ENCODE results near the gene PLEKHG1. TPM values are rescaled to one million over a fixed set of nuclear protein-coding genes. Genes with fewer than 3 reads are reported as not detected.

Gene PLEKHG1
- total RNA-seq (2014; rRNA removed; shearing (Covaris generic)), result 0.08 TPM in 1 of 2 replicates, not detected in the other

DNA sequence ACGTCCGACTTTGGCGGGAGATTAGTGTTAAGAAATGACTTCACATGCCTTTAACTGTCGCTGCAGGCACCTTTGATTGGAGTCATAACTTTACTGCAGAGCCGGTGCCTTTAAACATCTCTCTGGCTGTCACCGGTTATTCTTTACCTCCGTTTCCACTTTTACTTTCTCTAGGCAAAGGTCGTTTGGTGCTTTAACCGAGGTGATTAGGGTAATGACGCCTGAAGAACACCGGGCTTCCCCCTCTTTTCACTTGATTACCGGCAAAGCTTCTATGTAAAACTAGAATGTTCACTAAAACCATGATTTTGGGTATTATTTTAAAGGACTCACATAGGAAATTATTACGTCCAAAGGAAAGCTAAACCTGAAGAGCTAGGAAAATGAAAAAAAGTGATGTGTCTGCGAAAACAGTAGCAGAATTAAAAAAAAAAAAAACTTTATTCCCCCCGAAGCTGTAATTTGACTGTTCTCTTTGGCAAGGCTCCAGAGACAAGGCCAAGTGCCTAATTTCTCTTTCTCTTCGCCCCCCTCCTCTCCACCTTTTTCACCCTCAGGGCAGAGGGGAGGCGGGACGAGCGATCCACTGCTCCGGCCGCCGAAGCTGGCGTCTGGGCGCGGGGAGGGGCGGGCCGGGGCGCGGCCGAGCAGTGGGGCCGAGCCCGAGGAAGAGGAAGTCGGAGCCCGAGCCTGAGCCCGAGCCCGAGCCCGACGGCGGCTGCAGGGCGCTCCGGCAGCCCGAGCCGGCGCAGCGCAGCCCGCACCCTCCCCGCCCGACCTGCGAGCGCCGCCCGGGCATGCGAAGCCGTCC is at the start of gene PLEKHG1:
TSS of gene PLEKHG1 (plus strand) at position 687 of the 811 bp plus-strand sequence. CDS start 133,797 bp downstream, outside the sequence.
- Histone ChIP-seq H3K27ac (no peak within 1 kb of the TSS), H3K9me3 (replicated peaks) (no peaks in the 10 kb centered on the region), H3K27me3 (replicated peaks) (peaks cover 63% of the 10 kb centered on the region), H3K4me1 (replicated peaks) (peaks cover 15% of the 10 kb centered on the region), H3K36me3 (no peaks in the 10 kb centered on the region), H3K4me3 (peak within 1 kb of the TSS; percentile 36)
- peak; percentile 8 to 51 for DNase-seq (ENCODE audit: low read depth in 1 of 2, low spot score in 2 of 2)

DNA sequence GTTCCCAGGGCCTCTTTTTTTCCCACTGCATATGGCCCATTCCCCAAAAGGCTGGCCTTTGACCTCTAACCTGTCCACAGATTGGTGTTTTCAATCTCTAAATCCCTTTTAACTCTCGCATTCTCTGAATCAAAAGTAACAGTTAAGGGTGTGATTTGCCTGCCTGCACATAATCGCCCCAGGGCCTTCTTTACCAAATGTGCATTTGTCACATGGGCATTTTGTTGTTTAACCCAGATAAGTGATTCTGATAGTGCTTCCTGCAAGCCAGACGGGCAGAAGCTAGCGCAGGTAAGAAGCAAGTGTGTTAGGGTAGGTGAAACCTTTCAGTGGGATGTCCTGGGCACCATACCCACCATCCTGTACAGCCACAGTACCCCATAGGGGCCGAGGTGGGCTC is 49.4 kb upstream of the PLEKHG1 start:
- no peak overlapping the region for H3K27ac ChIP-seq

DNA sequence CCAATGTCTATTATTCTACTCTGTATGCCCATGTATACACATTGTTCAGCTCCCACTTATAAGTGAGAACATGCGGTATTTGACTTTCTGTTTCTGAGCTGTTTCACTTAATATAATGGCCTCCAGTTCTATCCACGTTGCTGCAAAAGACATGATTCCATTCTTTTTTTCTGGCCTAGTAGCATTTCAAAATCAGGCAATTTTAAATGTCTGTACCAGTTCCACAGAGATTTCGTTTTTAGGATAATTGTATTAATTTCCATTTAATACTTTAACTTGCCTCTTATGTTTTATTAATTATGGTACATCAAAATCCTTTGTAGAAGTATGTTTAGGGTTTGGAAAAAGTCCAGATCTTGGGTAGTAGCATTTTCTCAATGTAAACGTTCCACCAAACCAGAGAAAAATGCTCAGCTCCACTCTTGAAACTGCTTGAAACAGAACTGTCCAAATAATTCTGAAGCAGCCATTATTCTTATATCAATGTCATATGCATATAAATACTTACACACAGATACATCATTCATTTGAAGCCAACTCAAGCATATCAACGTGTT is 42.6 kb upstream of the PLEKHG1 start:
- Histone ChIP-seq H3K4me3 (no peak overlapping the region), H3K36me3 (no peaks in the 10 kb centered on the region), H3K9me3 (replicated peaks) (no peaks in the 10 kb centered on the region), H3K27me3 (replicated peaks) (no peaks in the 10 kb centered on the region), H3K27ac (no peak overlapping the region), H3K4me1 (replicated peaks) (no peaks in the 10 kb centered on the region)
- DNase-seq (ENCODE audit: low read depth in 1 of 2, low spot score in 2 of 2), result no peak

More for the DNA sequence above, 49.4 kb upstream of the PLEKHG1 start:
- Histone ChIP-seq H3K27me3 (replicated peaks) (no peaks in the 10 kb centered on the region; the same call in 1 of the 2 replicates), H3K4me1 (replicated peaks) (no peaks in the 10 kb centered on the region), H3K4me3 (no peak overlapping the region), H3K9me3 (replicated peaks) (no peaks in the 10 kb centered on the region), H3K36me3 (no peaks in the 10 kb centered on the region)
- DNase-seq (ENCODE audit: low read depth in 1 of 2, low spot score in 2 of 2), result no peak

DNA sequence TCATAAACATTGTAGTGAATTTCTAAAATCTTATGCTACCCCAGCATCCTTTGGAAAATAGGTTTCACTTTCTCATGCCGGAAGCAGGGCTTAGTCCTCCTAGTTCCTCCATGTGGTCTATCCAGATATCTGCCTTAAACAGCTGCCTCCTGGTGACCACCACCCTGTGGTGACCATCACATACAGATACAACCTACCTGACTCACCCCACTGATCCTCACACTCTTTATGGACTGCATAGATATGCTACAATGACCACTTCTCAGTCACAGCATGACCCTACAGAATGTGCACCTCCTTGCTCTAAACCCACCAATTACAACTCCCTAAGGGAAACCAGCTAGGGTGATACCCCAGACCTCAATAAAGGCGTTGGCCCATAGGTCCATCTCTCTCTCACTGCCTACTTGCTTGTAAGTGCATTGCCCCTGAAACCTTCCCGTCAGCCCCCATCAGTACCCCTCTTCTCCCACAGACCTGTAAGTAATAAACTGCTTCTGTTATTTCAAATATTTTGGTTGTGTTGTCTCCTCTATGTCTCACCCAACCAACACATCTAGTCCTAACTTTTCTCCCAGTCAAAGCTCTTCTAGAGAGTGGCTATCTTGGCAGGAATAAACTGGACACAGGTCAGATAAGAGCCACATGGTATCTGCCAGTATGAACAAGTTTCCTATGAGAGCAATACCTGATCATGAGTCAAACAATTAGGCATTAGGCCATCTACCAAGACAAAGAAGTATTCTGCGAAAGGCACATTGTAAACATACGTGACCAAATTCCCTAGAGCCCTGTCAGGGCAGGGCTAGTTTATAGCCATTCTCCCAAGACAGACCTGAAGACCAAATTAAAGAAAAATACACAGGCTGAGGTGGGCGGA is 39.4 kb upstream of the PLEKHG1 start:
- Histone ChIP-seq H3K27ac (no peak overlapping the region), H3K36me3 (no peaks in the 10 kb centered on the region)
- no peak for DNase-seq (ENCODE audit: low read depth in 1 of 2, low spot score in 2 of 2)

DNA sequence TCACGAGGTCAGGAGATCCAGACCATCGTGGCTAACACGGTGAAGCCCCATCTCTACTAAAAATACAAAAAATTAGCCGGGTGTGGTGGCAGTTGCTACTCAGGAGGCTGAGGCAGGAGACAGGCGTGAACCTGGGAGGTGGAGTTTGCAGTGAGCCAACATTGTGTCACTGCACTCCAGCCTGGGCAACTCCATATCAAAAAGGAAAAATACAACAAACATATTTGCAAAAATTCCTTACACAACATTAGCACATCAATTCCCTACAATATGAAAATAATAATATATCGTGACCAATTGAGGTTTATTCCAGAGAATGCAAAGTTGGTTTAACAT is 38.8 kb upstream of the PLEKHG1 start:
- DNase-seq (ENCODE audit: low read depth in 1 of 2, low spot score in 2 of 2), result no peak
- H3K4me1 ChIP-seq (replicated peaks), result no peaks in the 10 kb centered on the region
- H3K27ac ChIP-seq, result no peak overlapping the region
- no peak overlapping the region for H3K4me3 ChIP-seq
- H3K9me3 ChIP-seq (replicated peaks), result no peaks in the 10 kb centered on the region
- H3K27me3 ChIP-seq (replicated peaks), result no peaks in the 10 kb centered on the region
- no peaks in the 10 kb centered on the region for H3K36me3 ChIP-seq

More for the DNA sequence above, 39.4 kb upstream of the PLEKHG1 start:
- Histone ChIP-seq H3K4me3 (no peak overlapping the region), H3K9me3 (replicated peaks) (no peaks in the 10 kb centered on the region), H3K4me1 (replicated peaks) (no peaks in the 10 kb centered on the region), H3K27me3 (replicated peaks) (no peaks in the 10 kb centered on the region)

DNA sequence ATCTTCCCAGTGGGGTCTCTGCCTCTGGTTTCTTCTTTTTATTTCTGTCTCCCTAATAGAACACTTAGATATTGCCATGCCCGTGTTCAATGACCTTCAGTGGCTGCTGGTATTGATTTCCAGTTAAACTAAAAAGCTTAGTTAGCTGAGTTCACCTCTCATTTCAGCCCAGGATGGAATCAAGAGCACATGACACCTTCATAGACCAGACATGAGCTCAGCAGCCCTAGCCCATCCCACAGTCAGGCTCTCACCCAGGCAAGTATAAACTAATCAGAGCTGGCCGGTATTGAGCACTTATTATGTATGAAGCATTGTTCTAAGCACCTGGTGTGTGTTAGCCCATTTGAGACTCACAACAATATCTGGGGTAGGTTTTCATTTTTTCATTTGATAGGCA is 33.7 kb upstream of the PLEKHG1 start:
- Histone ChIP-seq H3K27me3 (replicated peaks) (no peaks in the 10 kb centered on the region), H3K27ac (no peak overlapping the region), H3K4me3 (no peak overlapping the region), H3K36me3 (no peaks in the 10 kb centered on the region), H3K9me3 (replicated peaks) (no peaks in the 10 kb centered on the region), H3K4me1 (replicated peaks) (no peaks in the 10 kb centered on the region)
- DNase-seq (ENCODE audit: low read depth in 1 of 2, low spot score in 2 of 2), result no peak

DNA sequence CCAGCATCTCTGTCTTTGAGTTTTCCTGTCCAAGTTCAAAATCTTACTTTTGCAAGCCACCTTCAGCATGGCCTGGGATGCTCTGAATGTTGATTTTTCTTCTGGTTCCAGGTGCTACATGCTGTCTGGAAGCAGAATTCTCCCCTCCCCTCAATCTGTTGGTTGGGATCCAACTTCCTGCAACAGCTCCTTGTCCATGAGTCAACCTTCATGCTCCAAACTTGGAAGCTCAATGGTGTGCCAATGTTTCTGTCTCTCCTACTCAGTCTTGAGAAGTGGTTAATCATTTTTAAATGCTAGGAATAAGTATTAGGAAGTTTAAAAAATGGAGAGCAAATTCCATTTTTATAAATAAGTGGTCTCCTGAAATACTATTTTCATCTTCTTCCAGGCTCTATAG is 33.2 kb upstream of the PLEKHG1 start:
- H3K4me3 ChIP-seq, result no peak overlapping the region
- no peaks in the 10 kb centered on the region for H3K27me3 ChIP-seq (replicated peaks)
- no peaks in the 10 kb centered on the region for H3K9me3 ChIP-seq (replicated peaks)
- H3K27ac ChIP-seq, result no peak overlapping the region
- H3K36me3 ChIP-seq, result no peaks in the 10 kb centered on the region
- no peak for DNase-seq (ENCODE audit: low read depth in 1 of 2, low spot score in 2 of 2)
- no peaks in the 10 kb centered on the region for H3K4me1 ChIP-seq (replicated peaks)

DNA sequence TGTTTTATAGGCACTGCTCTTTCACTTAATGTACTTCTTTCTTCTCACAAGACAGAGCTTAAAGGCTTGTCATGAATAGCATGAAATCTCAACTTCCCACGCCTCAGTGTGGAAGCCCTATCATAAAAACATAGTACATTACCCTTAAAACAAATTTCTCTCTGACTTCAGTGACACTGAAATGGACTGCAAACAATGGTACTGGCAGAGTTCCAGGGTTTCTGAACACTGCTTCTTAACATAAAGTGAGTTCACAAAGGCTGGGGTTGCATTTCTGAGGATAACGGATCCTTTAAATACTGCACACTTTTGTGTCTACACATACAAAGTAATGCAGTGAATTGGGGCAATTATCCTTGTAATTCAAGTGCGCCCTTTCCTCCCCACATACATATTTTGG is 32.3 kb upstream of the PLEKHG1 start:
- H3K4me3 ChIP-seq, result no peak overlapping the region

DNA sequence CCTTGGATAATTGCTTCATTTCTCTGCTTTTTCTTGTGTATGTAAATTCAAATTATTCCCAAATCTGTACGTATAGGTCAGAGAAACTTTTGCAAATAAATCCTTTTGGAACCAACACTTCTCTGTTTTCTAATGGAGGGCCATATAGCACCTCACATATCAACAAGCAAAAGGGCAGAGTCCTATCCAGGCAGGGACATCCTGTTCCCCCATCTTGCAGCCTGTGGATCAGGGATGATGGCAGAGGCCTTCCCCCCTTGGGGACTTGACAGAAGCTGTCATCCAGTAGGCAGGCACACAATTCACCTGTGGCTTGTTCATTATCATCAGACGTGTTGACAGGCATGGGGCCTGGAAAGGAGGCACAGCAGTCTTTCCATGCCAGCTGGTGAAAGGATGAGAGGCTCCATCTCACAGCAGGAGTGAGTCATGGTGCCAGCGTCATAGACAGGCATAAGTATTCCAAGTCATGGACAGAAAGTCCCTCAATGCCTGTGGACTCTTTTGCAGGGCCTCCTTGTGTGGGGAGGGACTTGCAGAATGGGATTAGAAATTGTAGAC is 31.8 kb upstream of the PLEKHG1 start:
- H3K27me3 ChIP-seq (replicated peaks), result no peaks in the 10 kb centered on the region
- no peaks in the 10 kb centered on the region for H3K9me3 ChIP-seq (replicated peaks)
- H3K4me1 ChIP-seq (replicated peaks), result no peaks in the 10 kb centered on the region
- DNase-seq (ENCODE audit: low read depth in 1 of 2, low spot score in 2 of 2), result no peak
- H3K27ac ChIP-seq, result no peak overlapping the region
- H3K4me3 ChIP-seq, result no peak overlapping the region
- no peaks in the 10 kb centered on the region for H3K36me3 ChIP-seq

More for the DNA sequence above, 32.3 kb upstream of the PLEKHG1 start:
- Histone ChIP-seq H3K27ac (no peak overlapping the region), H3K27me3 (replicated peaks) (no peaks in the 10 kb centered on the region), H3K4me1 (replicated peaks) (no peaks in the 10 kb centered on the region), H3K36me3 (no peaks in the 10 kb centered on the region), H3K9me3 (replicated peaks) (no peaks in the 10 kb centered on the region)
- no peak for DNase-seq (ENCODE audit: low read depth in 1 of 2, low spot score in 2 of 2)

DNA sequence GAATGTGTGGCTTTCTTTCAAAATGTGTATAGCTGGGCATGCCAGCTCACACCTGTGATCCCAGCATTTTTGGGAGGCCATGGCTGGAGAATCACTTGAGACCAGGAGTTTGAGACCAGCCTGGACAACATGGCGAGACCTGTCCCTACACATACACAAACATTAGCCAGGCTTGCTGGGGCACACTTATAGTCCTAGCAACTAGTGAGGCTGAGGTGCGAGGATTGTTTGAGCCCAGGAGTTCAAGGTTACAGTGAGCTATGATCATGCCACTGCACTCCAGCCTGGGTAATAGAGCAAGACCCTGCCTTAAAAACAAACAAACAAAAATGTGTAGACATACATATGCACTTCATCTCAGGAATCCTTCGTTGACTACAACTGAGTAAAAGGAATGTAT is 31.1 kb upstream of the PLEKHG1 start:
- Histone ChIP-seq H3K27ac (no peak overlapping the region), H3K27me3 (replicated peaks) (no peaks in the 10 kb centered on the region), H3K36me3 (no peaks in the 10 kb centered on the region), H3K9me3 (replicated peaks) (no peaks in the 10 kb centered on the region), H3K4me3 (no peak overlapping the region), H3K4me1 (replicated peaks) (no peaks in the 10 kb centered on the region)
- no peak for DNase-seq (ENCODE audit: low read depth in 1 of 2, low spot score in 2 of 2)

DNA sequence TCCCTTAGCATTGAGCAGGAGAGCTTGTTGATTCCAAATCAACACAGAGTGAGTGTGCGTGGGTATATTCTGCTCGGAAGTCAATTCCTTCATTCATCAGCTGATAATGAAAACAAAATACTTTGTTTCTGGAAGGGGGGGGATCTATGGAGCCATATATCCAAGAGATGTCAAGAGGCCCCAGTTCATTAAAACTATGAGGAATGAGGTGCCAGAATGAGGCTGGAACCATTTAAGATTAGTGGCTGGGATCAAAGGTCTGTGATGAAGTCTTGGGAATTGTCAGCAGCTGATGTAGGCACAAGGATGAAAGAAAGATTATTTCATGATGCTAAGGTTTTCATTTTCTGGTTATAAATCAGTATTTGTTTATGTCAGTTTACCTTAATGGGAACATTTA is 30.5 kb upstream of the PLEKHG1 start:
- Histone ChIP-seq H3K4me1 (replicated peaks) (no peaks in the 10 kb centered on the region), H3K27ac (no peak overlapping the region), H3K36me3 (no peaks in the 10 kb centered on the region), H3K4me3 (no peak overlapping the region), H3K9me3 (replicated peaks) (no peaks in the 10 kb centered on the region), H3K27me3 (replicated peaks) (no peaks in the 10 kb centered on the region)
- no peak for DNase-seq (ENCODE audit: low read depth in 1 of 2, low spot score in 2 of 2)

DNA sequence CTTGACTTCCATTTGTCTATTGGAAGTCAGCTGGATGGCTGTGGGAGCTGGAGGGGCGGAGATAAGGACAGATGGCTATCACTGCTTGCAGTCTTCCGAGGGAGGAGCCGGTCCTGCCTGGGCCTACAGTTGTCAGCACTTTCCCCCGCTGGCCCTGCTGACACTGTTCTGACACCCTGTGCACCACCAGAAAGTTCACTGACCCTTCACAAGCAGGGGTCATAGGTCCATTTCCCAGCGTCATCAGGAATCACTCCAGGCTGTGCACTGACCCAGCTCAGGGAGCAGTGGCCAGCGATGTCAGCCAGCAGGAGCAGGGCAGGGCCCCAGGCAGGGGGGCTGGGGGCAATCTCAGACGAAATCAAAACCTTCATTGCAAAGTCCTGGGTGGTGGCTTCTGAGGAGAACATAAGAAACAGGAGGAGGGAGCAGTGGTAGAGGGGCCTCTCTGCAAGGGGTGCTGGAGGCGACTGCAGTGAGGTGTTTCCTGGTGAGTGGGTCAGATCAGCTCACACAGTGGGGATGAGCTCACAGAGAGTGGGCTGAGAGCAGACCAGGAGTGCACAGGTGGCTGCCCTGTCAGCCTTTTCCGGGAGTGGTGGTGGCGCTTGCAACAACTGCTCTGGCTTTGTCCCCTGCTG is 26.5 kb upstream of the PLEKHG1 start:
- DNase-seq (ENCODE audit: low read depth in 1 of 2, low spot score in 2 of 2), result no peak
- no peak overlapping the region for H3K27ac ChIP-seq
- no peaks in the 10 kb centered on the region for H3K9me3 ChIP-seq (replicated peaks)
- no peaks in the 10 kb centered on the region for H3K4me1 ChIP-seq (replicated peaks)
- no peak overlapping the region for H3K4me3 ChIP-seq
- no peaks in the 10 kb centered on the region for H3K36me3 ChIP-seq
- no peaks in the 10 kb centered on the region for H3K27me3 ChIP-seq (replicated peaks)

DNA sequence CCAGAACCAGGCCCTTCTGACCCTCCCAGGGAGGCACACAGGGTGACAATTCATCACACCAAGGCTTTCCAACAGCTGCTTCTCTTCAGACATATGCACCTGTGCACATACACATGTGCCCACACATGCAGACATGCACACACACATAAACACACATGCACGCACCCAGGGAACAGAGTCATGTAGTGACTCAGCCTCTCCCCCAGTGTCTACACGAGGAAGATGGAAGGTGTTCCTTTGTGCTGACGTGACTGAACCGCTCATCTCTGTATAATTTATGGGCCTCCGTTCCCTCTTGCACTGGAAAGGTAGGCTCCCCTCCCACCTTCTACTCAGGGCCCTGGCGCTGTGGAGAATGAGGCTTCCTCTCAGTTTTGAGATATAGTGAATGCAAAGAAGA is 23.8 kb upstream of the PLEKHG1 start:
- Histone ChIP-seq H3K27me3 (replicated peaks) (no peaks in the 10 kb centered on the region), H3K4me1 (replicated peaks) (no peaks in the 10 kb centered on the region), H3K27ac (no peak overlapping the region), H3K4me3 (no peak overlapping the region), H3K9me3 (replicated peaks) (no peaks in the 10 kb centered on the region), H3K36me3 (no peaks in the 10 kb centered on the region)
- DNase-seq (ENCODE audit: low read depth in 1 of 2, low spot score in 2 of 2), result no peak

Measured in SJSA1 (cell line).